DOHH2 (cell line): Measurements from ENCODE around the gene DDX1.

Experiments
- H3F3A ChIP-seq: fragments of 200-600 bp; sonication (generic), shearing (Covaris generic); 2 replicates; pipeline ENCODE4 v1.6.0; 2016; ENCODE audit warnings: antibody characterized with exemption, mild to moderate bottlenecking; ENCODE audit not compliant: control insufficient read depth, insufficient read depth
- H3K27ac ChIP-seq: fragments of 200-600 bp; sonication (generic); 2 replicates; pipeline ENCODE4 v1.5.1; 2014; ENCODE audit warnings: low read depth, mild to moderate bottlenecking, low read length, moderate library complexity
- H3K27me3 ChIP-seq: fragments of 200-600 bp; sonication (generic); 2 replicates; pipeline ENCODE4 v1.6.1; 2014; ENCODE audit warnings: mild to moderate bottlenecking, low read length, mixed read lengths; ENCODE audit not compliant: control insufficient read depth
- H3K36me3 ChIP-seq: fragments of 200-600 bp; sonication (generic); 2 replicates; pipeline ENCODE4 v1.6.1; 2014; ENCODE audit warnings: mild to moderate bottlenecking, low read length, moderate library complexity, mixed read lengths; ENCODE audit not compliant: control insufficient read depth
- H3K4me1 ChIP-seq: fragments of 200-600 bp; sonication (generic); 2 replicates; pipeline ENCODE4 v1.6.1; 2014; ENCODE audit warnings: mild to moderate bottlenecking, low read length, mixed read lengths; ENCODE audit not compliant: control insufficient read depth
- H3K4me2 ChIP-seq: fragments of 200-600 bp; sonication (generic); 2 replicates; pipeline ENCODE4 v1.6.0; 2014; ENCODE audit warnings: mild to moderate bottlenecking, low read length, moderate library complexity
- H3K4me3 ChIP-seq: fragments of 200-600 bp; sonication (generic); 2 replicates; pipeline ENCODE4 v1.5.1; 2014; ENCODE audit warnings: mild to moderate bottlenecking, low read length, mixed read lengths
- H3K79me2 ChIP-seq: fragments of 200-600 bp; sonication (generic); 2 replicates; pipeline ENCODE4 v1.6.1; 2014; ENCODE audit warnings: mild to moderate bottlenecking, low read length, mixed read lengths; ENCODE audit not compliant: control insufficient read depth
- H3K9me2 ChIP-seq: fragments of 200-600 bp; sonication (generic); replicated peaks from 2 replicates; pipeline ENCODE4 v1.6.1; 2014; ENCODE audit warnings: mild to moderate bottlenecking, low read length, mixed read lengths; ENCODE audit not compliant: control insufficient read depth
- H3K9me3 ChIP-seq: fragments of 200-600 bp; sonication (generic); 2 replicates; pipeline ENCODE4 v1.6.1; 2014; ENCODE audit warnings: antibody characterized with exemption, low read length, mixed read lengths; ENCODE audit not compliant: control insufficient read depth, insufficient read depth
- H4K20me1 ChIP-seq: fragments of 200-600 bp; sonication (generic); 2 replicates; pipeline ENCODE4 v1.6.0; 2014; ENCODE audit warnings: low read depth, mild to moderate bottlenecking, antibody characterized with exemption, low read length, moderate library complexity; ENCODE audit not compliant: control insufficient read depth, insufficient read depth
- EZH2phosphoT487 ChIP-seq: fragments of 200-600 bp; sonication (generic); IDR thresholded peaks from 2 replicates; pipeline ENCODE4 v1.6.1; 2017; ENCODE audit warnings: borderline replicate concordance, mild to moderate bottlenecking, antibody characterized with exemption, low read length, moderate library complexity, mixed read lengths
- TF ChIP-seq, protein P1 (sequence below): fragments of 200-600 bp; sonication (generic); IDR thresholded peaks from one replicate; pipeline ENCODE4 v1.5.1; 2014; ENCODE audit warnings: antibody characterized with exemption, mild to moderate bottlenecking, low read depth, low read length; ENCODE audit not compliant: poor library complexity, severe bottlenecking

DDX1 gene

DNA sequence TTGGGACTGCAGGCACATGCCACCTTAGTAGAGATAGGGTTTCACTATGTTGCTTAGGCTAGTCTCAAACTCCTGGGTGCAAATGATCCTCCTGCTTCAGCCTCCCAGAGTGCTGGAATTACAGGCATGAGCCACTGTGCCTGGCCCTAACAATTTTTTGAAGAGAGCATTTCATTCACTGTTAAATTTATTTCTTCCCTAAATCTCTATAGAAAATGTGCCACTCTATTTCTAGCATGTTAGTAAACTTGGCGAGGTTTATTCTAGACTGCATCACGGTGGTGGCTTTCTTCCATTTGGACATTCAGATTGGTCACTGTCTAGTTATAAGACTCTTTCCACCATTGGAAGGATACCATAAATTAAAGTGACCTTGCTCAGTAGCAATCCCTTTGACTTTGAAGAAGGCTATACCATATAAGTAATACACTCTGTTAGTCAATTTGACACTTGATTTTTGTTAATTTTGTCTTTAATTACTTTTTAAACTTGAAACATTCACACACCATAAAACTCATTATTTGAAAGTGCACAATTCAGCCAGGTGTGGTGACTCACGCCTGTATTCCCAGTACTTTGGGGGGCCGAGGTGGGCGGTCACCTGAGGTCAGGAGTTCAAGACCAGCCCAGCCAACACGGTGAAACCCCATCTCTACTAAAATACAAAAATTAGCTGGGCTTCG lies 16.2 kb downstream of the DDX1 start:
- H3K27ac ChIP-seq, result no peak overlapping the region
- H4K20me1 ChIP-seq, result no peaks in the 10 kb centered on the region
- no peak overlapping the region for H3K4me3 ChIP-seq
- no peaks in the 10 kb centered on the region for H3K9me3 ChIP-seq
- no peaks in the 10 kb centered on the region for H3K79me2 ChIP-seq
- H3K4me1 ChIP-seq, result no peaks in the 10 kb centered on the region
- TF ChIP-seq, protein P1, sequence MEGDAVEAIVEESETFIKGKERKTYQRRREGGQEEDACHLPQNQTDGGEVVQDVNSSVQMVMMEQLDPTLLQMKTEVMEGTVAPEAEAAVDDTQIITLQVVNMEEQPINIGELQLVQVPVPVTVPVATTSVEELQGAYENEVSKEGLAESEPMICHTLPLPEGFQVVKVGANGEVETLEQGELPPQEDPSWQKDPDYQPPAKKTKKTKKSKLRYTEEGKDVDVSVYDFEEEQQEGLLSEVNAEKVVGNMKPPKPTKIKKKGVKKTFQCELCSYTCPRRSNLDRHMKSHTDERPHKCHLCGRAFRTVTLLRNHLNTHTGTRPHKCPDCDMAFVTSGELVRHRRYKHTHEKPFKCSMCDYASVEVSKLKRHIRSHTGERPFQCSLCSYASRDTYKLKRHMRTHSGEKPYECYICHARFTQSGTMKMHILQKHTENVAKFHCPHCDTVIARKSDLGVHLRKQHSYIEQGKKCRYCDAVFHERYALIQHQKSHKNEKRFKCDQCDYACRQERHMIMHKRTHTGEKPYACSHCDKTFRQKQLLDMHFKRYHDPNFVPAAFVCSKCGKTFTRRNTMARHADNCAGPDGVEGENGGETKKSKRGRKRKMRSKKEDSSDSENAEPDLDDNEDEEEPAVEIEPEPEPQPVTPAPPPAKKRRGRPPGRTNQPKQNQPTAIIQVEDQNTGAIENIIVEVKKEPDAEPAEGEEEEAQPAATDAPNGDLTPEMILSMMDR, result no peak
- no peak for TF ChIP-seq EZH2phosphoT487
- H3K4me2 ChIP-seq, result no peak overlapping the region
- no peaks in the 10 kb centered on the region for H3K27me3 ChIP-seq
- no peaks in the 10 kb centered on the region for H3F3A ChIP-seq
- H3K36me3 ChIP-seq, result peaks cover 74% of the 10 kb centered on the region
- no peaks in the 10 kb centered on the region for H3K9me2 ChIP-seq

DNA sequence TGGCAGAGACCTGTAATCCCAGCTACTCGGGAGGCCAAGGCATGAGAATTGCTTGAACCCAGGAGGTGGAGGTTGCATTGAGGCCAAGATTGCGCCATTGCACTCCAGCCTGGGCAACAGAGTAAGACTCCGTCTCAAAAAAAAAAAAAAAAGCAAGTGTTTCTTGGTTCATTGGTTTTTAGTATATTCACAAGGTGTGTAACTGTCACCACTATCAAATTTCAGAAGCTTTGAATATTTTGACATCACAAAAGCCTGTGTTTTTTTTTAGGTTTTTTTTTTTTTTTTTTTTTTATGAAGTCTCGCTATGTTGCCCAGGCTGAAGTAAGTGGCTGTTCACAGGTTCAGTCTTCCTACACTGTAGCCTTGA lies 16.7 kb downstream of the DDX1 start:
- H3K9me2 ChIP-seq, result no peaks in the 10 kb centered on the region
- TF ChIP-seq EZH2phosphoT487, result no peak
- TF ChIP-seq, protein P1, result no peak
- peaks cover 4% of the 10 kb centered on the region; the same call in 1 of the 2 replicates for H3F3A ChIP-seq
- no peak overlapping the region for H3K4me2 ChIP-seq
- no peaks in the 10 kb centered on the region for H4K20me1 ChIP-seq
- H3K36me3 ChIP-seq, result peaks cover 71% of the 10 kb centered on the region
- H3K4me3 ChIP-seq, result no peak overlapping the region
- H3K79me2 ChIP-seq, result no peaks in the 10 kb centered on the region
- H3K9me3 ChIP-seq, result no peaks in the 10 kb centered on the region
- no peak overlapping the region for H3K27ac ChIP-seq
- no peaks in the 10 kb centered on the region for H3K4me1 ChIP-seq
- H3K27me3 ChIP-seq, result no peaks in the 10 kb centered on the region

DNA sequence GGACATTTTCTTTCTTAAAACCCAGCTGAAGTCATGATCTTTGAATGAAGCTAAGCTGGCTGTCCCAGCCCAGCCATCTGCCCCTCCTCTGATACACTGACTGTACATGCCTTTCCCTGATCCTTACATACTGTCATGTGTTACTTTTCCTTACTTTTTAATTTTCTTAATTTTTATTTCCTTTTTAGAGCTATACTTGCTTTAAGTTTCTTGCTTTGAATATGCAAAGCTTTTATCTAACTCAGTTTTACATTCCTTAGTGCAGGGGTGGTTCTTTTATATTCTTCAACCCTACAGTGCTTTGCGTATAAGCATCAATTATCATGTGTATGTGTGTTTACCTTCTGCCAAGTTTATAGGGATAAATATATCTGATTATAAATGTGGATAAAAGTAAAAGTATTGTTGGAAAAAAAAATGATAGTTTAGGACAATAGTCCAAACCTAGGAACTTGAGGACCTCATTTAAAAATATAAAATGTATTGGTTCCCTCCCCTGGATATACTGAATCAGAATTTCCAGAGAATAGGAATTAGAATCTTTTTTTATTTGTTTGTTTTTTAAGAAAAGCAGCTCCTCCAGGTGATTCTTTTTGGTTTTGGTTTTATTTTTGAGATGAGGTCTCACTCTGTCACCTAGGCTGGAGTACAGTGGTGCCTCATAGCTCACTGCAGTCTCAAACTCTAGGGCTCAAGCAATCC lies 17.8 kb downstream of the DDX1 start:
- no peak overlapping the region for H3K27ac ChIP-seq
- peaks cover 69% of the 10 kb centered on the region for H3K36me3 ChIP-seq
- H4K20me1 ChIP-seq, result no peaks in the 10 kb centered on the region
- H3K4me1 ChIP-seq, result no peaks in the 10 kb centered on the region
- H3K9me2 ChIP-seq, result no peaks in the 10 kb centered on the region
- no peaks in the 10 kb centered on the region for H3K27me3 ChIP-seq
- H3K4me3 ChIP-seq, result no peak overlapping the region
- no peaks in the 10 kb centered on the region for H3K9me3 ChIP-seq
- no peak overlapping the region for H3K4me2 ChIP-seq
- TF ChIP-seq, protein P1, result no peak
- H3K79me2 ChIP-seq, result no peaks in the 10 kb centered on the region
- peaks cover 4% of the 10 kb centered on the region; the same call in 1 of the 2 replicates for H3F3A ChIP-seq
